GM19395 (cell line): ENCODE data around the gene LIPE.
A peak's percentile ranks its signal among the peaks of the same experiment; 100 is the strongest.
"Not testable (repeated sequence)": the region's sequence is repeated elsewhere in the genome, so short reads cannot be mapped to it uniquely, and the experiment has no call there.

Source experiments
- ATAC-seq: cut with Tn5 transposase; IDR thresholded peaks from one replicate; pipeline ENCODE4 v1.9.1; 2021; ENCODE audit warnings: mild to moderate bottlenecking, moderate library complexity; ENCODE audit not compliant: unreplicated experiment

The LIPE gene

GRCh38 chr19:42427313-42427712 is at the start of gene LIPE:
TSS of gene LIPE (minus strand) at chr19:42427388. CDS start at chr19:42427149, 239 bp downstream.
- ATAC-seq = no peak

- ATAC-seq = no peak
Measured at GRCh38 chr19:42475366-42475765, 48.2 kb upstream of the LIPE start.

GRCh38 chr19:42474743-42475142 is 47.6 kb upstream of the LIPE start:
- no peak for ATAC-seq

- ATAC-seq = no peak
Measured at GRCh38 chr19:42473686-42474085, 46.5 kb upstream of the LIPE start.

- no peak for ATAC-seq
Measured at GRCh38 chr19:42472402-42473147, 45.4 kb upstream of the LIPE start.

GRCh38 chr19:42471554-42472249 is 44.5 kb upstream of the LIPE start:
- no peak for ATAC-seq

- no peak for ATAC-seq
Measured at GRCh38 chr19:42469311-42470235, 42.4 kb upstream of the LIPE start.

GRCh38 chr19:42468273-42468796 is 41.1 kb upstream of the LIPE start:
- ATAC-seq = no peak

GRCh38 chr19:42467183-42467760 is 40.1 kb upstream of the LIPE start:
- ATAC-seq = no peak

- ATAC-seq = no peak
Measured at GRCh38 chr19:42466521-42467182, 39.5 kb upstream of the LIPE start.

GRCh38 chr19:42465827-42466280 is 38.7 kb upstream of the LIPE start:
- ATAC-seq = peak; percentile 83

- no peak for ATAC-seq
Measured at GRCh38 chr19:42461700-42462324, 34.6 kb upstream of the LIPE start.

GRCh38 chr19:42461231-42461630 is 34.0 kb upstream of the LIPE start:
- not testable (repeated sequence) for ATAC-seq

- ATAC-seq = no peak
Measured at GRCh38 chr19:42459926-42460325, 32.7 kb upstream of the LIPE start.

- ATAC-seq = no peak
Measured at GRCh38 chr19:42455621-42456081, 28.5 kb upstream of the LIPE start.

GRCh38 chr19:42455086-42455485 is 27.9 kb upstream of the LIPE start:
- ATAC-seq = no peak

- no peak for ATAC-seq
Measured at GRCh38 chr19:42452590-42452989, 25.4 kb upstream of the LIPE start.

GRCh38 chr19:42450314-42450934 is 23.2 kb upstream of the LIPE start:
- ATAC-seq = peak; percentile 82

GRCh38 chr19:42448306-42448705 is 21.1 kb upstream of the LIPE start:
- not testable (repeated sequence) for ATAC-seq
